Colonic mucosa (tissue), 4 donors: ENCODE measurements around the gene ARID3B. TPM values are rescaled to one million over a fixed set of nuclear protein-coding genes. Genes with fewer than 3 reads are reported as not detected.

ENCODE experiments used
- DNase-seq: peaks from one replicate; pipeline ENCODE4 v3.0.0-alpha.2; 2020
- H3K27ac ChIP-seq: fragments of 200-600 bp; one replicate; pipeline ENCODE4 v1.8.0; 2021
- H3K27me3 ChIP-seq: fragments of 200-600 bp; one replicate; pipeline ENCODE4 v1.8.0; 2021
- H3K36me3 ChIP-seq: fragments of 200-600 bp; one replicate; pipeline ENCODE4 v1.8.0; 2021
- H3K4me1 ChIP-seq: fragments of 200-600 bp; one replicate; pipeline ENCODE4 v1.8.0; 2021; ENCODE audit warnings: mild to moderate bottlenecking
- H3K4me3 ChIP-seq: fragments of 200-600 bp; one replicate; pipeline ENCODE4 v1.8.0; 2021
- H3K9ac ChIP-seq, 2 donors: one replicate each; pipeline ENCODE4 v1.7.0; 2013; ENCODE audit warnings: control low read depth in 2 of 2, low read depth in 2 of 2, low read length in 2 of 2
- H3K9me3 ChIP-seq: fragments of 200-600 bp; one replicate; pipeline ENCODE4 v1.8.0; 2021
- CTCF ChIP-seq: fragments of 200-600 bp; IDR thresholded peaks from one replicate; pipeline ENCODE4 v1.8.0; 2022; ENCODE audit warnings: antibody characterized with exemption, mild to moderate bottlenecking
- intact Hi-C: fragments of 100-400 bp; cut with DNase I; formaldehyde crosslinking; loops from one replicate; pipeline ENCODE4 v1.14.1; 2022
- total RNA-seq, 2 donors: library from RNA; stranded (reverse); fragmentation: NEBNext Ultra II Directional in 1 of 2; extraction: Animal tissue kit (Norgen Biotek cat#: 25700) in 1 of 2; gene quantifications; one replicate each; pipeline ENCODE4 v1.2.1, GENCODE V29; 2021
- donor health status: healthy.
- donor health status: DM: no; HTN: no; CAD: no.
- donor health status: DM: no; HTN: no; CAD: no.

ARID3B gene
- total RNA-seq, 2 donors from 2014 or later: 8.8 to 9.5 TPM

GRCh38 chr15:74585191-74585590 is 44.2 kb downstream of the ARID3B start:
- H3K4me3 ChIP-seq: no peak overlapping the region
- H3K9ac ChIP-seq: no peak overlapping the region
- no peak for DNase-seq
- peaks cover 2% of the 10 kb centered on the region for H3K36me3 ChIP-seq
- H3K27ac ChIP-seq: no peak overlapping the region
- intact Hi-C loops: no loop called here
- no peaks in the 10 kb centered on the region for H3K27me3 ChIP-seq
- H3K9me3 ChIP-seq: no peaks in the 10 kb centered on the region
- no peak for TF ChIP-seq CTCF
- no peaks in the 10 kb centered on the region for H3K4me1 ChIP-seq

DNA sequence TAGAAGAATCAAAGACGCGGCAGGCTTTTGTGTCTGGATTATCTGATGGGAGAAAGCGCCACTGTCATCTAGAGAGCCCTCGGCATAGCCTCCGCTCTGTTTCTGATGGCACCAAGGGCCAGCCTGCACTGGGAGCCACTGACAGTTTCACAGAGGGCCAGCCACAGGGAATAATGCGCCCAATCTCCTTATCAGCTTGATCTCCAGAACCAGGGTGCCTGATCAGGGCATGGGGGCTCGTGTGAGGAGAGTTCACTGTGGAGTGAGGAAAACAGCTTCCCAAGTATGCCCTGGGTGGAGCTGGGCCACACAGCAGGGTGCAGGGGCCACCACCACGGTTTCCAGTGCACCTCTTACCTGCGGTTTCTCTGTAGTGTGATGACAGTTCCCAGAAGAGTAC is 44.8 kb downstream of the ARID3B start:
- Histone ChIP-seq H3K27me3 (no peaks in the 10 kb centered on the region), H3K36me3 (peaks cover 3% of the 10 kb centered on the region), H3K9ac (no peak overlapping the region), H3K27ac (no peak overlapping the region), H3K4me3 (no peak overlapping the region), H3K9me3 (no peaks in the 10 kb centered on the region), H3K4me1 (no peaks in the 10 kb centered on the region)
- no peak for TF ChIP-seq CTCF
- DNase-seq: no peak
- intact Hi-C loops: no loop called here

- Histone ChIP-seq H3K36me3 (peaks cover 3% of the 10 kb centered on the region), H3K27me3 (no peaks in the 10 kb centered on the region), H3K4me3 (no peak overlapping the region), H3K9ac (no peak overlapping the region), H3K9me3 (no peaks in the 10 kb centered on the region), H3K27ac (no peak overlapping the region), H3K4me1 (no peaks in the 10 kb centered on the region)
- DNase-seq: no peak
- no peak for TF ChIP-seq CTCF
- intact Hi-C loops: no loop called here
Observed at GRCh38 chr15:74589826-74590225, 48.8 kb downstream of the ARID3B start.

DNA sequence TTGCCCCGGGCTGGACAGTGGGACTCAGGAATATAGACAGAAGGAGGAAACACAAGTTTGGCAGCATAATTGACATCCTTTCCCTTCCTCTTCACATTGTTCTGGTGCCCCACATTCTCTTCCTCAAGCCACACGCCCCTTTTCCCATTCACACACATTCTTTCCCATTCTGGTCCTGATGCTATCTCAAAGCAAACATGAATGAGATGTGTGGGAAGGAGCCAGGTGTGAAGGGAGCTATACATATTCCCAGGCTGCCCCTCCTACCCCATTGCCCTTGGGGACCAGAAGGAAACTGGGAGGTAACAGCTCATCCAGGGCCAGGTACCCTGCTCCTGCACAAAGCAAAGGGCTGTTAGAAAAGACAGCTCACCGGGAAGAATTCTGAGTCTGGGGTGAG is 51.2 kb downstream of the ARID3B start:
- Histone ChIP-seq H3K4me1 (no peaks in the 10 kb centered on the region), H3K36me3 (peaks cover 3% of the 10 kb centered on the region), H3K27me3 (no peaks in the 10 kb centered on the region), H3K4me3 (no peak overlapping the region), H3K9me3 (no peaks in the 10 kb centered on the region), H3K27ac (no peak overlapping the region), H3K9ac (no peak overlapping the region)
- intact Hi-C loops: no loop called here
- DNase-seq: no peak
- no peak for TF ChIP-seq CTCF

- H3K9ac ChIP-seq: no peak overlapping the region
- H3K9me3 ChIP-seq: no peaks in the 10 kb centered on the region
- TF ChIP-seq CTCF: no peak
- intact Hi-C loops: no loop called here
- H3K27me3 ChIP-seq: no peaks in the 10 kb centered on the region
- H3K4me1 ChIP-seq: no peaks in the 10 kb centered on the region
- H3K4me3 ChIP-seq: no peak overlapping the region
- no peak overlapping the region for H3K27ac ChIP-seq
- DNase-seq: no peak
- H3K36me3 ChIP-seq: peaks cover 3% of the 10 kb centered on the region
Observed at GRCh38 chr15:74593122-74593521, 52.1 kb downstream of the ARID3B start.

- TF ChIP-seq CTCF: no peak
- Histone ChIP-seq H3K9me3 (no peaks in the 10 kb centered on the region), H3K4me1 (no peaks in the 10 kb centered on the region), H3K27me3 (no peaks in the 10 kb centered on the region), H3K36me3 (peaks cover 3% of the 10 kb centered on the region), H3K9ac (no peak overlapping the region), H3K4me3 (no peak overlapping the region), H3K27ac (no peak overlapping the region)
- no peak for DNase-seq
- intact Hi-C loops: no loop called here
Observed at GRCh38 chr15:74594455-74594854, 53.4 kb downstream of the ARID3B start.
